ENCODE data around the gene INSM2. TPM values are rescaled to one million over a fixed set of nuclear protein-coding genes. Genes with fewer than 3 reads are reported as not detected.

Gene INSM2
- not detected in 2 replicates for total RNA-seq (2014; rRNA removed; shearing (Covaris generic))

DNA sequence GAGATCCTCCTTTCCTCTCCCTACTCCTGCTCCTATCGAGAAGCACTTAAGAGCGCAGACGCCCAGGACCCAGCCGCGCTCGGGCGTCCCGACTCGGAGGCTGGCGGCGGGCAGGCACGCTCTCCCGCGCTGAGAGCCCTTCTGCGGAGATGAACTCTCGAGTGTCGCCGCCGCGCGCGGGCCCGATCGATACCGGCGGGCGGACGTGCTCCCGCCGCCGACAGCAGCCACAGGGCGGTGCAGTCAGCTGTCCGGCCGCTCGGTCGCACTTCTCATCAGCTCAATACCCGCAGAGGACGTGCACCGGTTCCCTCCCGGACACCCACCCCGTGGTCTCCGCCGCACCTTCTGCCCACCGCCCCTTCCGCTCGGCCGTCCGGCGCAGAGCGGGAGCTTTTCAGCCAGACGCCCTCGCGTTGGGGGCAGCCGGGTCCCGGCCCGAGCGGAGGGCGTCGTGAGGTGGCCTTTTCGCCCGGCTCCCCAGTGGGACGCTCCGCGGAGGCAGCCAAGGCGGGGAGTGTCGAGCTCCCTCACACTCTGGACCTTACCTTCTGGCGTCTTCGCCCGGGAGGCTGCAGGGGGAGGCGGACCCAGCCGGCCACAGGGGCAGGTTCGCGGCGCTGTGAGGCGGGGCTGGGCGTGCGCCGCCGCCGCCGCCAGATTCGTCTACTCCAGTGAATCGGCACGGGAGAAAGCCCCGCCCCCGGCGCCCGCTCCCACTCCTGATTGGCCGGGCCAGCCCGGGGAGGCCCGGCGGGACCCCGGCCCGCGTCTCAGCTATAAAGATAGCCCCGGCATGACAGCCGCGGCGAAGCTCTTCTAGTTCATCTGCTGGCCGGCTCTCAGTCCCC, at the start of gene INSM2:
INSM2 (plus strand) TSS at position 808 of the 851 bp plus-strand sequence. CDS start 89 bp downstream, outside the sequence.
- Histone ChIP-seq H3K36me3 (replicated peaks; ENCODE audit: control insufficient read depth, insufficient read depth, low read length) (no peaks in the 10 kb centered on the region), H3K4me3 (ENCODE audit: insufficient read depth, low read depth, low read length) (peak within 1 kb of the TSS; percentile 61), H3K27me3 (ENCODE audit: control insufficient read depth, insufficient read depth, low read length) (peaks cover 73% of the 10 kb centered on the region)
- DNase-seq: peak; percentile 93

GRCh38 chr14:35492569-35493014, 41.4 kb upstream of the INSM2 start:
- no peak for DNase-seq
- Histone ChIP-seq H3K27me3 (ENCODE audit: control insufficient read depth, insufficient read depth, low read length) (no peaks in the 10 kb centered on the region), H3K4me3 (ENCODE audit: insufficient read depth, low read depth, low read length) (no peak overlapping the region)

DNA sequence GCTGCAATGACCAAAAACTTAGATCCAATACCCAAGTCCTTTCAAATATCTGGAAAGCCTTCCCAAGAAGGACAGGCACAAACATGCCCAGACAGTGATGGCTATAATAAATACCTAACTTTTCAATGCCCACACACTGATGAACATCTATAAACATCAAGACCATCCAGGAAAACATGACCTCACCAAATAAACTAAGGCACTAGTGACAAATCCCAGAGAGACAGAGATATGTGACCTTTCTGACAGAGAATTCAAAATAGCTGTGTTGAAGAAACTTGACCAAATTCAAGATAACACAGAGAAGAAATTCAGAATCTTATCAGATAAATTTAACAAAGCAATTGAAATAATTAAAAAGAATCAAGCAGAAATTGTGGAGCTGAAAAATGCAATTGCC, 38.7 kb upstream of the INSM2 start:
- H3K4me3 ChIP-seq (ENCODE audit: insufficient read depth, low read depth, low read length): no peak overlapping the region
- DNase-seq: no peak
- H3K36me3 ChIP-seq (replicated peaks; ENCODE audit: control insufficient read depth, insufficient read depth, low read length): no peaks in the 10 kb centered on the region
- no peaks in the 10 kb centered on the region for H3K27me3 ChIP-seq (ENCODE audit: control insufficient read depth, insufficient read depth, low read length)

More at GRCh38 chr14:35492569-35493014, 41.4 kb upstream of the INSM2 start:
- H3K36me3 ChIP-seq (replicated peaks; ENCODE audit: control insufficient read depth, insufficient read depth, low read length): no peaks in the 10 kb centered on the region

DNA sequence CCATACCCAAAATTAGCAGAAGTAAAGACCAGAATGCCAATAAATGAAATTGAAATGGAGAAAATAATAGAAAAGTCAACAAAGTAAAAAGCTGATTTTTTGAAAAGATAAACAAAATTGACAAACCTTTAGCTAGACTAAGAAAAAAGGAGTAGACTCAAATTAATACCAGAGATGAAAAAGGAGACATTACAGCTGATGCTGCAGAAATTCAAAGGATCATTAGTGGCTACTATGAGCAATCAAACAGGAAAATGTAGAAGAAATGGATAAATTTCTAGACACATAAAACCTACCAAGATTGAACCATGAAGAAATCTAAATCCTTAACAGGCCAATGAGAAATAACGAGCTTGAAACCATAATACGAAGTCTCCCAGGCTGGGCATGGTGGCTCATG, 34.8 kb upstream of the INSM2 start:
- no peaks in the 10 kb centered on the region for H3K36me3 ChIP-seq (replicated peaks; ENCODE audit: control insufficient read depth, insufficient read depth, low read length)
- no peak overlapping the region for H3K4me3 ChIP-seq (ENCODE audit: insufficient read depth, low read depth, low read length)
- H3K27me3 ChIP-seq (ENCODE audit: control insufficient read depth, insufficient read depth, low read length): no peaks in the 10 kb centered on the region
- no peak for DNase-seq

DNA sequence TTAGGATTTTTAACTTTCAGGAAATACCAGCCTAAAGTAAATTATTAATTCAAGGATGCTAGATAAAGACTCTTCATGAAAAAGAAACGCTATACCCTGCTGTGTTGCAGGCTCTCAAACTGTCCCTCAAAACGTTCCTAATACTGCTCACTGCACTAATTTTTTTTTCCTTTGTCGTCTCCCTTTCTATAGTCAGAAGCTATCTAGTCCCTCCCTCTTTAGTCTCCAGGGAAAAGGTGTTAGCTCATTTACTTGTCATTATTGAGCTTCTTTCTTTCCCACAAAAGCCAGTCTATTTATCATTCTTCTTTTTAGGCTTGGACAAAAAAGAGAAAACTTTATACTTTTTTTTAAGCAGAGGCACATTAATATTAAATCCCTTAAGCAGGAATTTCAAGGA, 30.3 kb upstream of the INSM2 start:
- Histone ChIP-seq H3K4me3 (ENCODE audit: insufficient read depth, low read depth, low read length) (no peak overlapping the region), H3K36me3 (replicated peaks; ENCODE audit: control insufficient read depth, insufficient read depth, low read length) (no peaks in the 10 kb centered on the region), H3K27me3 (ENCODE audit: control insufficient read depth, insufficient read depth, low read length) (no peaks in the 10 kb centered on the region)
- no peak for DNase-seq

- DNase-seq: no peak
- no peaks in the 10 kb centered on the region for H3K36me3 ChIP-seq (replicated peaks; ENCODE audit: control insufficient read depth, insufficient read depth, low read length)
- H3K27me3 ChIP-seq (ENCODE audit: control insufficient read depth, insufficient read depth, low read length): no peaks in the 10 kb centered on the region
- H3K4me3 ChIP-seq (ENCODE audit: insufficient read depth, low read depth, low read length): no peak overlapping the region
Measured at GRCh38 chr14:35504260-35504659, 29.7 kb upstream of the INSM2 start.

DNA sequence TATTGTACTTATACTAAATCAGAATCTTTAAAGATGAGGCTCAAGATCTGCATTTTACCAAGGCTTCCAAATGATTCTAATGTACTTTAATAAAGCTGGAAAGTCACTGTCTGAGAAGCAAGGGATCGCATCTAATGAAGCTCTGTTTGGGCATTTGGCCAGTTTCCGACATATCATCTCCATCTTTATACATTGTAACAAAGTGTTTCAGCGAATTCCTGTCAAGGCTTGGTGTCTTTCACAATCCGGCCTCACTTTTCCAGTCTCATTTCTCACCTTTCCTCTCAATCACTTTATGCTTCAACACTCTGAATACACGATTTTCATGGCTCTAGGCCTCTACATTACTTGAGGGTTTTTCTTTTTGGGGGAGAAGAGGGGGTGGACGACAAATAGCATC, 27.5 kb upstream of the INSM2 start:
- DNase-seq: no peak
- Histone ChIP-seq H3K4me3 (ENCODE audit: insufficient read depth, low read depth, low read length) (no peak overlapping the region), H3K36me3 (replicated peaks; ENCODE audit: control insufficient read depth, insufficient read depth, low read length) (no peaks in the 10 kb centered on the region), H3K27me3 (ENCODE audit: control insufficient read depth, insufficient read depth, low read length) (no peaks in the 10 kb centered on the region)

GRCh38 chr14:35506927-35507326, 27.0 kb upstream of the INSM2 start:
- no peaks in the 10 kb centered on the region for H3K36me3 ChIP-seq (replicated peaks; ENCODE audit: control insufficient read depth, insufficient read depth, low read length)
- no peak overlapping the region for H3K4me3 ChIP-seq (ENCODE audit: insufficient read depth, low read depth, low read length)
- DNase-seq: no peak
- H3K27me3 ChIP-seq (ENCODE audit: control insufficient read depth, insufficient read depth, low read length): no peaks in the 10 kb centered on the region

DNA sequence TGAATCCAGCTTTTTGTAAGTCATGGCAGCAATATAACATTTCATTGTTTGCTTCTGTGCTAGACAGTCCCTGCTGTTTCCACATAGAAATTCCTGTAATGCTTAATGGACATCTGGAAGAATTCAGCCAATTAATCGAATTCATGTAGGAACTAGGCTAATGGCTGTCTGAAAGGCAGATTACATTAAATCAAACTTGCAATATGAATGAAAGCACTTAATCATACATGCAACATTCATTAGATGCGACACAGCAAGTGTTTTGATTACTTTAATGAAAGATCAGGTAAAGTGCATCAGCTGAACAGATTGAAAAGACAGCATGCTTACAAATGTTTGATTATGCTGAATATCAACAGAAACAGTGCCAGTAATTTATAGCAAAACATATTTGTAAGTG, 24.1 kb upstream of the INSM2 start:
- Histone ChIP-seq H3K27me3 (ENCODE audit: control insufficient read depth, insufficient read depth, low read length) (no peaks in the 10 kb centered on the region), H3K4me3 (ENCODE audit: insufficient read depth, low read depth, low read length) (no peak overlapping the region), H3K36me3 (replicated peaks; ENCODE audit: control insufficient read depth, insufficient read depth, low read length) (no peaks in the 10 kb centered on the region)
- no peak for DNase-seq

- Histone ChIP-seq H3K27me3 (ENCODE audit: control insufficient read depth, insufficient read depth, low read length) (no peaks in the 10 kb centered on the region), H3K4me3 (ENCODE audit: insufficient read depth, low read depth, low read length) (no peak overlapping the region), H3K36me3 (replicated peaks; ENCODE audit: control insufficient read depth, insufficient read depth, low read length) (no peaks in the 10 kb centered on the region)
- DNase-seq: no peak
Measured at GRCh38 chr14:35512765-35513164, 21.2 kb upstream of the INSM2 start.

- H3K36me3 ChIP-seq (replicated peaks; ENCODE audit: control insufficient read depth, insufficient read depth, low read length): no peaks in the 10 kb centered on the region
- no peak overlapping the region for H3K4me3 ChIP-seq (ENCODE audit: insufficient read depth, low read depth, low read length)
- H3K27me3 ChIP-seq (ENCODE audit: control insufficient read depth, insufficient read depth, low read length): no peaks in the 10 kb centered on the region
- no peak for DNase-seq
Measured at GRCh38 chr14:35515916-35516315, 18.0 kb upstream of the INSM2 start.

DNA sequence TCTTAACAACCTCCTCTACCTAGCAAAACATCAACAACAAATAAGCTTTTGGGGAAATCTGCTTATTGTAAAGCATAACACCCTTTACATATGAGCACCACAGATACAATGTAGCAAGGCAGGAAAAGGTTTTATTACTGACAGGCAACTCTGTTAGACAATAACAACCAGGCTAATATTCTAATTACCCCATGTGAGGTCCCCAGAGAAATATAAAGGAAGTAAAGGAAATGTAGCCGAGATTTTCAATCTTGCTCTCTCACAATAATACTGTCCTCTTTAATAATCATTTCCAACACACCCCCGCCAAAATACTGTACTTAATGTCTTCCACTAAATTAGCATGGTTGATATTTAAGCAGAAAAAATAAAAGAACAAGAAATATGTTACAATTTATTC, 14.0 kb upstream of the INSM2 start:
- H3K4me3 ChIP-seq (ENCODE audit: insufficient read depth, low read depth, low read length): no peak overlapping the region
- no peaks in the 10 kb centered on the region for H3K36me3 ChIP-seq (replicated peaks; ENCODE audit: control insufficient read depth, insufficient read depth, low read length)
- H3K27me3 ChIP-seq (ENCODE audit: control insufficient read depth, insufficient read depth, low read length): no peaks in the 10 kb centered on the region
- DNase-seq: no peak

DNA sequence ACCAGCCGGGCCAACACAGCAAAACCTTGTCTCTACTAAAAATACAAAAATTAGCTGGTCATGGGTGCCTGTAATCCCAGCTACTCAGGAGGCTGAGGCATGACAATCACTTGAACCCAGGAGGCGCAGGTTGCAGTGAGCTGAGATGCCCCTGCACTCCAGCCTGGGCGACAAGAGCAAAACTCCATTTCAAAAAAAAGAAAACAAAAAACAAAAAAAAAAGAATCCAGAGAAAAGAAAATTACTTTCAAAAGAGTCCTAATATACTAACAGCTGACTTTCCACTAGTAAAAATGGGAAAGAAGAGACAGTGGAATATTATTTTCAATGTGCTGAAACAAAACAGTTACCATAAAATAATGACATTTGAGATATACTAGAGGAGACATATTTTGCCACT, 8.3 kb upstream of the INSM2 start:
- DNase-seq: no peak
- Histone ChIP-seq H3K4me3 (ENCODE audit: insufficient read depth, low read depth, low read length) (no peak overlapping the region), H3K27me3 (ENCODE audit: control insufficient read depth, insufficient read depth, low read length) (peaks cover 12% of the 10 kb centered on the region), H3K36me3 (replicated peaks; ENCODE audit: control insufficient read depth, insufficient read depth, low read length) (no peaks in the 10 kb centered on the region)

- DNase-seq: no peak
- H3K27me3 ChIP-seq (ENCODE audit: control insufficient read depth, insufficient read depth, low read length): peaks cover 24% of the 10 kb centered on the region
- H3K36me3 ChIP-seq (replicated peaks; ENCODE audit: control insufficient read depth, insufficient read depth, low read length): no peaks in the 10 kb centered on the region
- H3K4me3 ChIP-seq (ENCODE audit: insufficient read depth, low read depth, low read length): no peak overlapping the region
Measured at GRCh38 chr14:35526962-35527361, 7.0 kb upstream of the INSM2 start.

- Histone ChIP-seq H3K4me3 (ENCODE audit: insufficient read depth, low read depth, low read length) (no peak overlapping the region), H3K27me3 (ENCODE audit: control insufficient read depth, insufficient read depth, low read length) (peaks cover 73% of the 10 kb centered on the region), H3K36me3 (replicated peaks; ENCODE audit: control insufficient read depth, insufficient read depth, low read length) (no peaks in the 10 kb centered on the region)
- DNase-seq: no peak
Measured at GRCh38 chr14:35531960-35532747, 1.8 kb upstream of the INSM2 start.

Data from H7 (cell line).